ENCODE results near the gene KRTAP1-3.

The KRTAP1-3 gene

DNA sequence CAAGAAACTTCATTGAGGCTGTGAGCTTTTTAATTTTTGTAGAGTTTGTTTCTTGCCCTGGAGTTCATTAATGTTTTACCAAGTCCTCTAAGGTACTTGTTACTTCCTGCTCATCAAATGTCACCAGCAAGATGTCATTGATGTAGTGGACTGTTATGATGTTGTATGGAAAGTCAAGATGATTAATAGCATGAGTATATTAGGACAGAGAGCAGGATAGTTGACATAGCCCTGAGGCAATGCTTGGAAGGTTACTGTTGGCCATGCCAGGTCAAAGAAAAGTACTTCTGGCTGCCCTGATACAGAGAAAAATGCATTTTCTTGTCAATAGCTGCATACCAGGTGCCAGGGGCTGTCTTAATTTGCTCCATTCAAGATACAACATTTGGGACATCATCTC, 14.3 kb downstream of the KRTAP1-3 start:
- H3K4me3 ChIP-seq (replicated peaks in 1 of 2; ENCODE audit: low read depth in 2 of 2, low read length in 2 of 2), result no peak overlapping the region
- no peak for DNase-seq (ENCODE audit: low read depth in 2 of 2)
- no peak for TF ChIP-seq CTCF (IDR thresholded peaks at IDR 0.05; ENCODE audit: low read depth, low read length)

- no peak for DNase-seq (ENCODE audit: low read depth in 2 of 2)
- no peak overlapping the region for H3K4me3 ChIP-seq (replicated peaks in 1 of 2; ENCODE audit: low read depth in 2 of 2, low read length in 2 of 2)
- no peak for TF ChIP-seq CTCF (IDR thresholded peaks at IDR 0.05; ENCODE audit: low read depth, low read length)
These were observed 15.3 kb downstream of the KRTAP1-3 start for GRCh38 chr17:41019415-41019814.

- DNase-seq (ENCODE audit: low read depth in 2 of 2), result no peak
- H3K4me3 ChIP-seq (replicated peaks in 1 of 2; ENCODE audit: low read depth in 2 of 2, low read length in 2 of 2), result no peak overlapping the region
- TF ChIP-seq CTCF (IDR thresholded peaks at IDR 0.05; ENCODE audit: low read depth, low read length), result no peak
These were observed 16.1 kb downstream of the KRTAP1-3 start for GRCh38 chr17:41018541-41018940.

- DNase-seq (ENCODE audit: low read depth in 2 of 2), result no peak
- no peak overlapping the region for H3K4me3 ChIP-seq (replicated peaks in 1 of 2; ENCODE audit: low read depth in 2 of 2, low read length in 2 of 2)
- no peak for TF ChIP-seq CTCF (IDR thresholded peaks at IDR 0.05; ENCODE audit: low read depth, low read length)
These were observed 18.0 kb downstream of the KRTAP1-3 start for GRCh38 chr17:41016578-41017215.

- TF ChIP-seq CTCF (IDR thresholded peaks at IDR 0.05; ENCODE audit: low read depth, low read length), result no peak
- DNase-seq (ENCODE audit: low read depth in 2 of 2), result no peak
- no peak overlapping the region for H3K4me3 ChIP-seq (replicated peaks in 1 of 2; ENCODE audit: low read depth in 2 of 2, low read length in 2 of 2)
These were observed 19.2 kb downstream of the KRTAP1-3 start for GRCh38 chr17:41015454-41015853.

- TF ChIP-seq CTCF (IDR thresholded peaks at IDR 0.05; ENCODE audit: low read depth, low read length), result no peak
- DNase-seq (ENCODE audit: low read depth in 2 of 2), result peak in 1 of 2 donors; percentile 8
- H3K4me3 ChIP-seq (replicated peaks in 1 of 2; ENCODE audit: low read depth in 2 of 2, low read length in 2 of 2), result no peak overlapping the region
These were observed 21.1 kb downstream of the KRTAP1-3 start for GRCh38 chr17:41013606-41014005.

DNA sequence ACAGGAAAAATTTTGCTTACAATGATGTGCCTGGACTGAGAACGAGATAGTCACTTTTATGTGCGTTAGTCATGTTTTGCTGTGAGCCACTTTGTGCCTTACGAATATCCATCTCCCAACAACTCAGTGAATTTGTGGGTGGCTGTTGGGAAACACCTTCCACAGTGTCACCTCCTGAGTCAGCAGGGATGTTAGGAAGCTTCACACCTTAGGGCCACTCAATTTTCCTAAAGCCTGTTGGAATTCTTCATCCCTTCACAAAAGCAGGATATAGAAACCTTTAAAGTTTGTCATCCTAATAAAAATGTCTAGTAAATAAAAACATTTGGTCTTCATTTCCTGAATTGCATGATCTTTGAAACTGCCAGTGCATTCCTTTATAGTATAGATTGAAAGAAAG, 21.5 kb downstream of the KRTAP1-3 start:
- no peak for TF ChIP-seq CTCF (IDR thresholded peaks at IDR 0.05; ENCODE audit: low read depth, low read length)

More for the DNA sequence above, 21.5 kb downstream of the KRTAP1-3 start:
- no peak overlapping the region for H3K4me3 ChIP-seq (replicated peaks in 1 of 2; ENCODE audit: low read depth in 2 of 2, low read length in 2 of 2)
- DNase-seq (ENCODE audit: low read depth in 2 of 2), result peak in 1 of 2 donors; percentile 4

All from cardiac fibroblast (primary cell).